ENCODE measurements around the gene TMEM88.
"Not testable (repeated sequence)": the region's sequence is repeated elsewhere in the genome, so short reads cannot be mapped to it uniquely, and the experiment has no call there.

Gene TMEM88

GRCh38 chr17:7856011-7856810 is 1.3 kb downstream of the TMEM88 start:
- peak; percentile 17 for DNase-seq (ENCODE audit: low spot score)

- peak; percentile 97 for DNase-seq (ENCODE audit: low spot score)
Observed at GRCh38 chr17:7856811-7857712, 2.2 kb downstream of the TMEM88 start, which contains the start of gene NAA38. Gene NAA38 (minus strand): TSS chr17:7857559. CDS start chr17:7857463, 96 bp downstream.

GRCh38 chr17:7857713-7858521 is 3.1 kb downstream of the TMEM88 start, which contains the start of gene CYB5D1:
Gene CYB5D1 (plus strand): TSS chr17:7858003. CDS start chr17:7858135, 132 bp downstream.
- peak; percentile 96 for DNase-seq (ENCODE audit: low spot score)

GRCh38 chr17:7858522-7858810 is 3.6 kb downstream of the TMEM88 start:
- peak; percentile 33 for DNase-seq (ENCODE audit: low spot score)

- no peak for DNase-seq (ENCODE audit: low spot score)
Observed at GRCh38 chr17:7859028-7859427, 4.2 kb downstream of the TMEM88 start.

GRCh38 chr17:7862692-7863437 is 8.0 kb downstream of the TMEM88 start:
- peak; percentile 62 for DNase-seq (ENCODE audit: low spot score)

GRCh38 chr17:7864384-7864783 is 9.5 kb downstream of the TMEM88 start:
- DNase-seq (ENCODE audit: low spot score): not testable (repeated sequence)

GRCh38 chr17:7864995-7865650 is 10.3 kb downstream of the TMEM88 start:
- DNase-seq (ENCODE audit: low spot score): no peak

GRCh38 chr17:7867881-7868329 is 13.0 kb downstream of the TMEM88 start:
- DNase-seq (ENCODE audit: low spot score): peak; percentile 20

GRCh38 chr17:7873051-7873450 is 18.2 kb downstream of the TMEM88 start:
- no peak for DNase-seq (ENCODE audit: low spot score)

GRCh38 chr17:7875804-7876370 is 21.0 kb downstream of the TMEM88 start:
- no peak for DNase-seq (ENCODE audit: low spot score)

- DNase-seq (ENCODE audit: low spot score): no peak
Observed at GRCh38 chr17:7878234-7878633, 23.4 kb downstream of the TMEM88 start.

GRCh38 chr17:7880076-7880868 is 25.4 kb downstream of the TMEM88 start:
- DNase-seq (ENCODE audit: low spot score): no peak

- DNase-seq (ENCODE audit: low spot score): no peak
Observed at GRCh38 chr17:7881276-7882054, 26.6 kb downstream of the TMEM88 start.

- DNase-seq (ENCODE audit: low spot score): no peak
Observed at GRCh38 chr17:7882068-7882467, 27.2 kb downstream of the TMEM88 start.

- DNase-seq (ENCODE audit: low spot score): no peak
Observed at GRCh38 chr17:7882629-7883028, 27.8 kb downstream of the TMEM88 start.

GRCh38 chr17:7883781-7884386 is 29.0 kb downstream of the TMEM88 start:
- DNase-seq (ENCODE audit: low spot score): peak; percentile 58
